ENCODE results near the gene ELP4.
"Not testable (repeated sequence)": the region's sequence is repeated elsewhere in the genome, so short reads cannot be mapped to it uniquely, and the experiment has no call there.

The ELP4 gene

GRCh38 chr11:31509429-31510345, at the start of gene ELP4, which contains the start of gene IMMP1L:
Gene ELP4 (plus strand): TSS chr11:31509767. CDS start chr11:31509785, 18 bp downstream.
Gene IMMP1L (minus strand): TSS chr11:31509622. CDS start chr11:31463276, 46,346 bp downstream.
- peak; percentile 98 for DNase-seq

GRCh38 chr11:31464436-31464835, 45.1 kb upstream of the ELP4 start:
- DNase-seq: no peak

- DNase-seq: no peak
Observed at GRCh38 chr11:31474083-31474482, 35.5 kb upstream of the ELP4 start.

GRCh38 chr11:31477528-31478222, 31.9 kb upstream of the ELP4 start:
- no peak for DNase-seq

- DNase-seq: no peak
Observed at GRCh38 chr11:31478223-31478590, 31.4 kb upstream of the ELP4 start.

- no peak for DNase-seq
Observed at GRCh38 chr11:31479066-31479465, 30.5 kb upstream of the ELP4 start.

GRCh38 chr11:31480930-31481329, 28.6 kb upstream of the ELP4 start:
- DNase-seq: no peak

- no peak for DNase-seq
Observed at GRCh38 chr11:31484497-31484896, 25.1 kb upstream of the ELP4 start.

GRCh38 chr11:31487848-31488247, 21.7 kb upstream of the ELP4 start:
- no peak for DNase-seq

- no peak for DNase-seq
Observed at GRCh38 chr11:31492320-31492913, 17.1 kb upstream of the ELP4 start.

GRCh38 chr11:31493235-31493634, 16.3 kb upstream of the ELP4 start:
- no peak for DNase-seq

- DNase-seq: not testable (repeated sequence)
Observed at GRCh38 chr11:31493762-31494161, 15.8 kb upstream of the ELP4 start.

GRCh38 chr11:31499576-31500178, 9.9 kb upstream of the ELP4 start:
- DNase-seq: no peak

- no peak for DNase-seq
Observed at GRCh38 chr11:31500560-31500959, 9.0 kb upstream of the ELP4 start.

GRCh38 chr11:31509051-31509428, 527 bp upstream of the ELP4 start:
- no peak for DNase-seq

GRCh38 chr11:31512117-31512516, 2.5 kb downstream of the ELP4 start:
- no peak for DNase-seq

- DNase-seq: no peak
Observed at GRCh38 chr11:31521497-31522150, 12.1 kb downstream of the ELP4 start.

- DNase-seq: no peak
Observed at GRCh38 chr11:31529189-31529588, 19.6 kb downstream of the ELP4 start.

- no peak for DNase-seq
Observed at GRCh38 chr11:31529701-31530100, 20.1 kb downstream of the ELP4 start.

GRCh38 chr11:31531293-31531692, 21.7 kb downstream of the ELP4 start:
- no peak for DNase-seq

- DNase-seq: no peak
Observed at GRCh38 chr11:31535479-31535878, 25.9 kb downstream of the ELP4 start.

- no peak for DNase-seq
Observed at GRCh38 chr11:31542862-31543261, 33.3 kb downstream of the ELP4 start.

- DNase-seq: no peak
Observed at GRCh38 chr11:31555938-31556337, 46.4 kb downstream of the ELP4 start.
